Astrocyte of the hippocampus (primary cell): ENCODE measurements around the gene PBXIP1.

ENCODE experiments used
- DNase-seq: peaks from one replicate; pipeline ENCODE4 v3.0.0; 2011; ENCODE audit warnings: low read depth, low spot score

The PBXIP1 gene, protein sequence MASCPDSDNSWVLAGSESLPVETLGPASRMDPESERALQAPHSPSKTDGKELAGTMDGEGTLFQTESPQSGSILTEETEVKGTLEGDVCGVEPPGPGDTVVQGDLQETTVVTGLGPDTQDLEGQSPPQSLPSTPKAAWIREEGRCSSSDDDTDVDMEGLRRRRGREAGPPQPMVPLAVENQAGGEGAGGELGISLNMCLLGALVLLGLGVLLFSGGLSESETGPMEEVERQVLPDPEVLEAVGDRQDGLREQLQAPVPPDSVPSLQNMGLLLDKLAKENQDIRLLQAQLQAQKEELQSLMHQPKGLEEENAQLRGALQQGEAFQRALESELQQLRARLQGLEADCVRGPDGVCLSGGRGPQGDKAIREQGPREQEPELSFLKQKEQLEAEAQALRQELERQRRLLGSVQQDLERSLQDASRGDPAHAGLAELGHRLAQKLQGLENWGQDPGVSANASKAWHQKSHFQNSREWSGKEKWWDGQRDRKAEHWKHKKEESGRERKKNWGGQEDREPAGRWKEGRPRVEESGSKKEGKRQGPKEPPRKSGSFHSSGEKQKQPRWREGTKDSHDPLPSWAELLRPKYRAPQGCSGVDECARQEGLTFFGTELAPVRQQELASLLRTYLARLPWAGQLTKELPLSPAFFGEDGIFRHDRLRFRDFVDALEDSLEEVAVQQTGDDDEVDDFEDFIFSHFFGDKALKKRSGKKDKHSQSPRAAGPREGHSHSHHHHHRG

GRCh38 chr1:154955718-154956543, at the start of gene PBXIP1:
Gene PBXIP1, minus strand, starts transcription at chr1:154956099. Its CDS starts 2,378 bp downstream, at chr1:154953721.
- DNase-seq: peak; percentile 95

DNA sequence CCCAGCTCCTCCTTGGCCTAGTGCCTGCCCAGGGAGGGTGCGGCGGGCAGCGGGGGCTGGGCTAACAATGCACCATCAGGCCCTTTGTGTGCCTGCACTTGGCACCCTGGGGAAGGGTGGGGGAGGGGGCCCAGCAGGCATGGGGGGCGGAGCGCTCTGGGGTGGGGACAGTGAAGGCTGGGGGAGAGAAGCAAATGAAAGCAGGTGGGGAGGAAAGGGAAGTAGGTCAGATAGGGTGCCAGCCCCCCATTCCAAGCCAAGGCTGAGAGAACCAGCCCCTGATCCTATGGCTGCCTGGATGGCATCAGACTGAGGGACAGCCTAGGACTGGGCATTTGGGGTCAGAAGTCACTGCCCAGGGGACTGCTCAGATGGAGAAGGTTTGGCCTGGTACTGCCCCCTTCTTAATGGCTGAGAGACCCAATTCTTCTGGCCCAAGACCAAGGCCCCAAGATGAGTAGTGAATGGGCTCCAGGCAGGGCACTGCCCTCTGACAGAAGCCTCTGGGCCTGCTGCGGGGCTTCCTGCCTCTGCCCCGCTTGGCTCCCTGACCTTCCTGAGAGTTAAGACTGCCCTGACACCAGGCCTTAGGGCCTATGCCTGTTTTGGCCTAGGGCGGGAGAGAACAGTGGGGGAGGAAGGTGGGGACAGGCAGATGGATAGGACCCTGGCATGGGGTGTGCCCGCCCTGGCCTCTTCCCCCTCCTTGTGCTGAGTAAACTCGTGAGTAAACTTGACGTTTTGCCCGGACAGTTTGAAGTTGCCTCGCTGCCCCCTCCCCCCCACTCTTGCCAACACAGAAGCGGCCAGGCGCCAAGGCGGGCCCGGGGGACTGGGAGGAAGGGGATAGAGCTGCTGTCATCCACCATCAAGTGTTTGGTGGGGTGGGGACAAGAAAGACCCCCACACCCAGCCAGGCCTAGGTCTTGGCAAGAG, 49.4 kb upstream of the PBXIP1 start:
- DNase-seq: peak; percentile 65

DNA sequence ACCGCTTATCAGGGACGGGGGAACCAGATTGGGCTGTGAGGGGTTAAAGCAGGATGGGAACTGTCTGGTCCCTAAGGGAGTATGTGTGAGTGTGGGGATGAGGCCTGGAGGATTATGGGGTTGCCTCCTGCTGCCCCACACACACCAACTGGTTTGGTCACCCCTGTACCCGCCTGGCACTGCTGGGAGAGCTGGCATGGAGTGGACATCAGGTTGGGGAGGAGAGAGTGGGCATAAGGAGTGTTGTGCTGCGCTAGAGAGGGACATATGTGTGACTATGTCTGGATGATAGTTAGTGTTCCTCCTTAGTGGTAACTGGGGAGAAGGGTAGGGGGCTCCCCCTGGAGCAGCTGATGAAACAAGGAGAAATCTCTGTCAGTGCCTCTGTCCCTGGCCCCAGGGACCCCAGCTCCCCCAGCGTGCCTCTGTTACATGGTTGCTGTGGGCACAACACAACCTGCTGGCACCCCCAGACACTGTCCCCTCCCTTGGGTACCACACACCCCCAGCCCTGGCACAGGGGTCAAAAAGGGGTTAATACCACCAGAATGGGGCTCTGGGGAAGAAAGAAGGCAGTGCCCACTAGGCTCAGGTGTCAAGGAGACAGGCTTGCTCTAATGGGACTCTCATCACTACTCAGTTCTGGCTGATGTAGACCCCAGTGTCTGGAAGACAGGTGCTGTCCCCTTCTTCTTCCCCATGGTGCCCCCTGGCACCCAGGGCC, 48.6 kb upstream of the PBXIP1 start:
- no peak for DNase-seq

GRCh38 chr1:155003766-155004351, 48.0 kb upstream of the PBXIP1 start:
- DNase-seq: peak; percentile 62

DNA sequence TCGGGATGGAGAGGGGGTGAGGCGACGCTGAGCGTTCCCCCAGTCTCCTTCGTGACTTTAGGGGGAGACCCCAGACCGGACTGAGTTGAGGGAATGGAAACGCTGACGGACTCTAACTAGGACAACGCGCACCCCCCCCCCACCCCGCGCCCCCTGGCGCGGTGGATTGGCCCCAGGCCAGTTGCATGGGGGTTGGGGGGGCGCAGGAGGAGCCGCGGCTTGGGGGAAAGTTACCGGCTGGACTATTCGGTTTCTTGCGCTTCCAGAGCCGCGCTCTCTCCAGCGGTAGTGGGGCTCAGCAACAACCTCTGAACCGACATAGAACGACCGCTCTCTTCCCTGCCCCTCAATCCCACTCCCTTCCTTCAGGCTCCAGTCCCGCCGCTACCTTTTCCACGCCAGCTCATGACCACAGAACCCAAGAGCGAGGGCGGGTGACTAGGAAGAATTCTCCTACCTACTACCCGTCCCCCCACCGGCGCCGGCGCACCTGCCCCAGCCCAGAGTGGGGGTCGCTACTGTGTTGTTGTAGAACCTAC, 47.4 kb upstream of the PBXIP1 start:
- peak; percentile 58 for DNase-seq

GRCh38 chr1:155002464-155003226, 46.7 kb upstream of the PBXIP1 start, which contains the start of gene ZBTB7B:
Gene ZBTB7B, plus strand, starts transcription at chr1:155002802. Its CDS starts 11,859 bp downstream, at chr1:155014661.
- peak; percentile 54 for DNase-seq

- peak; percentile 100 for DNase-seq
These were observed 46.0 kb upstream of the PBXIP1 start for GRCh38 chr1:155001675-155002463.

DNA sequence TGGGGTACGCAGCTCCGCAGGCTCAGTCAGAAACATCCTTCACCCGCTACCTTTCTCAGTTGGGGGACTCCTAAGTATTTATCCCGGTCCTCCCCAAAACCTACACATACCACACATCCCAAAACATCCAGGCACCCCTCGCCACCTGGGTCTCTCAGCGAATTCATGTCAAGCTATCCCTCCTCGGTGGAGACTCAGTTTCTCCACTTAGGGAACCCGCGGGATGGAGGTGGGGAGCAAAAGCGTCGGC, 45.5 kb upstream of the PBXIP1 start:
- no peak for DNase-seq

DNA sequence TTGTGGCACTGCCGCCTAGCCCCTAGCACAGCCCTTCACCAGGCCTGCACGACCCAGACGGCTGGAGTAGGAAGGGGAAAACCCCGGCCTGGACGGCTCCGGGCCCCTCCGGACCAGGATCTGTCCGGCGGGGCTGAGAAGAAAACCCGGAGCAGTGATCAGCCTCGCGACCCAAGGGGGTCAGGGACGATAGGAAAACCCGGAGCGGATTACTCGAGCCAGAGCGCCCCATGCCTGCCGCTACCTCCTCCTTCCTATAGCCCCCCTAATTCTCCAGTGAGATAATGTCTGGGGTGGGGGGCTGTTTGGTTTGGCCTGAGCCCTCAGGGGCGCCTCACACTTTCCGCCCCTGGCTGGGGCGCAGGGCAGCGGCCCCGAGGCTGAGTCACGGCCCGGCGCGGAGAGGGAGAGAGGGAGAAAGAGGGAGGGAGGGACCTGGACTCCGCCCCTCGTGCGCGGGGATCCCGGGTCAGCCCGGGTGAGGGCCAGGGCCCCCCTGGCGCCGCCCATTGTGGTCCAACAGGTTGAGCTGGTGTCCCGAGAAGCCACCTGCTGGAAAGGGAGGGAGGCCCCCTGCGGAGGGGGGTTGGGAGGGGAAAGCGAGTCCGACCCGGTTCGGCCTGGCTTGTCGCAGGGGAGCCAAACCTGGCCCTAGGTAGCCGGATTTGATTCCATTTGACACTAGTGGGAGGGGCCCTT, 45.0 kb upstream of the PBXIP1 start:
- DNase-seq: peak; percentile 94

GRCh38 chr1:155000411-155000725, 44.5 kb upstream of the PBXIP1 start:
- no peak for DNase-seq

GRCh38 chr1:154999571-155000410, 43.9 kb upstream of the PBXIP1 start:
- DNase-seq: peak; percentile 42

- DNase-seq: peak; percentile 85
These were observed 43.1 kb upstream of the PBXIP1 start for GRCh38 chr1:154998818-154999570.

DNA sequence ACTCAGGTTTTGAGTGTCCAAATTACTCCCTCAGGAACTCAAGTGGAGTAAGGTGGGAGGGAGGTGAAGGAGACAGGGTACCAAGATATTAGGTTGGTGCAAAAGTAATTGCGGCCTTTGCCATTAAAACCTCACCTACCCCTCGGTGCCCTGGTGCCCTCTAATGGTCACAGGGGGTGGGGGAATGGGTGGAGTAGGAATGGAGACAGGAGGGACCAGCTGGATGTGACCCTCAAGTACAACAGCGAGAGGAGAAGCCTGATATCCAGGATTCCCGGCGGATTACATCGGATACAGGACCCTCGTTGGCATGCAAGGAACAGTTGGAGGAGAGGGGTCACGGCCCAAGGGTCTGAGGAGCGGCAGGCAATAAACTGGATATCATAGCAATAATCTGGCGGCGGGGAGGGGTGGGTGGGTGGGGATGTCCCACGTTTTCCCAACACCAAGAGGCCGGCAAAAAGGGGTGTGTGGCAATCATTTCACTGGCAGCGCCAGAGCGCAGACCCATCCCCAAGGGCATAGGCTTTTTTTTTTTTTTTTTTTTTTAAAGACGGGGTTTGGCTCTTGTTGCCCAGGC, 42.4 kb upstream of the PBXIP1 start:
- DNase-seq: no peak

- DNase-seq: no peak
These were observed 41.2 kb upstream of the PBXIP1 start for GRCh38 chr1:154996966-154997701.
